Activated naive CD8-positive, alpha-beta T cell treated with anti-CD3 and anti-CD28 coated beads for 36 hours (primary cell): Measurements from ENCODE around the gene ADAMTS15. TPM values are rescaled to one million over a fixed set of nuclear protein-coding genes. Genes with fewer than 3 reads are reported as not detected.

Experiments
- DNase-seq: peaks from one replicate; pipeline ENCODE4 v3.0.0; 2021
- H3K27ac Mint-ChIP-seq: one replicate; pipeline ENCODE4 v1.8.0; 2022; ENCODE audit warnings: mild to moderate bottlenecking, moderate library complexity, mixed read lengths
- H3K27me3 Mint-ChIP-seq: one replicate; pipeline ENCODE4 v1.8.0; 2022; ENCODE audit warnings: mild to moderate bottlenecking, mixed read lengths
- H3K36me3 Mint-ChIP-seq: one replicate; pipeline ENCODE4 v1.8.0; 2021; ENCODE audit warnings: mild to moderate bottlenecking, mixed read lengths
- H3K4me1 Mint-ChIP-seq: one replicate; pipeline ENCODE4 v1.8.0; 2021; ENCODE audit warnings: mixed read lengths
- H3K4me3 Mint-ChIP-seq: one replicate; pipeline ENCODE4 v1.8.0; 2022; ENCODE audit warnings: mild to moderate bottlenecking, moderate library complexity, mixed read lengths
- H3K9me3 Mint-ChIP-seq: one replicate; pipeline ENCODE4 v1.8.0; 2022; ENCODE audit warnings: mixed read lengths
- total RNA-seq, 2 experiments: library from RNA; stranded (reverse); gene quantifications; one replicate each; pipeline ENCODE4 v1.2.3, GENCODE V29; 2021

The ADAMTS15 gene
- total RNA-seq, 2 experiments from 2014 or later = not detected

- H3K4me3 Mint-ChIP-seq = no peak overlapping the region
- H3K27ac Mint-ChIP-seq = no peak overlapping the region
- H3K27me3 Mint-ChIP-seq = no peaks in the 10 kb centered on the region
- H3K4me1 Mint-ChIP-seq = no peaks in the 10 kb centered on the region
- no peak for DNase-seq
- no peaks in the 10 kb centered on the region for H3K9me3 Mint-ChIP-seq
- H3K36me3 Mint-ChIP-seq = no peaks in the 10 kb centered on the region
These were observed 24.8 kb downstream of the ADAMTS15 start for GRCh38 chr11:130473056-130473794.

DNA sequence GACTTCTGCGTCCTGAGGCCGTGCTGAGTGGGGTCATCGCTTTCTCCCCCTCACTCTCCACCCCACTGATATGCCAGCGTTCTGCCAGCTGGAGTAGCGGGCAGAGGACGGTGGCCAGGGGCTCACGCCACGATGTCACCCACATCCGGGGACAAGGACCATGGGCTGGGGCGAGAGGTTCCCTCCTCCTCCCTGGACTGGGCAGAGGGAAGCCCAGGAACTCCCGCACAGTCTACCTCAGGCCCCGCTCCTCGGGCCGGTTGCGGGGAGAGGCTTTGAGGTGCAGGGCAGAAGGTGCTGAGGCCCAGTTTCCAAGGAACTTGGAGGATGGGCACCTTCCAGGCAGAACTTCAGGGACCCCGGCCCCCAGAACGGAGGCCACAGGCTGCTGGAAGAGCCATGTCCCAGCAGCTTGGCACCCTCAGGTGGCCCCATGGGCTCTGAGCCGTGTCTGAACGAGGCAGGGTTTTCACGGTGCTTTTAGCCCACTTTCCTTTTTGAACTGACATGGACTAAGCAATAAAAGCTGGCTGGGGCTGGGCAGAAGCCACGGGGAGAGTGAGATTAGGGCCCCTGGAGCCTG, 25.4 kb downstream of the ADAMTS15 start:
- Mint-ChIP-seq H3K27me3 (no peaks in the 10 kb centered on the region), H3K9me3 (no peaks in the 10 kb centered on the region), H3K4me3 (no peak overlapping the region), H3K36me3 (no peaks in the 10 kb centered on the region), H3K27ac (no peak overlapping the region), H3K4me1 (no peaks in the 10 kb centered on the region)
- DNase-seq = no peak

GRCh38 chr11:130474637-130475400, 26.4 kb downstream of the ADAMTS15 start:
- Mint-ChIP-seq H3K4me1 (no peaks in the 10 kb centered on the region), H3K27me3 (no peaks in the 10 kb centered on the region), H3K27ac (no peak overlapping the region), H3K36me3 (no peaks in the 10 kb centered on the region), H3K4me3 (no peak overlapping the region), H3K9me3 (no peaks in the 10 kb centered on the region)
- no peak for DNase-seq

DNA sequence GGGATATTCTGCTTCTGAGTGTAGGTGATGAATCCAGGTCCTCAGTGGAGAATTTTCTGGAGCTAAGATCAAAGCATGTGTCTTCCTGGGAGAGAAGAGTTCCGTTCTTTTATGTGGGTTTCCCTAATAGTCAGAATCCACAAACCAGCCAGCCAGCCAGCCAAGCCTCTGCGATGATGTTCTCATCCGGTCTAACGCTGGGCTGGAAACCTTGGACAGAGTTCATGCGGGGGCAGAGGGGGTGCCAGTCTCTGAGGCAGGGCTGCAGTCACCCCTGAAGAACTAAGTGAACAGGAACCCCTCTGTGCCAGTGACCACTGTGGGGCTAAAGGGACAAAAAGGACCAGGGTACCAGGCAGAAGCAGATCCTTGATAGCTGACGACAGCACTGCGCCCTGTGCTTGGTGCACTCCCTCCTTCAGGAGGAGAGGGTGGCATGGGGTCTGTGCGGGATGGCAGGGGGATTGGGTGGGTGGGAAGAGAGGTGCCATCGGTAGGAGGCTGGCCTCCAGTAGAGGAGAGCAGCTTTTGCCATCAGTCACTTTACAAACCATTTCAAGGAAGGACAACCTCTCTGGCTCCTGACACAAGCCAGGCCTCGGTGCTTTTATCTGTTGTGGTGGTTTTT, 27.1 kb downstream of the ADAMTS15 start:
- DNase-seq = no peak
- no peak overlapping the region for H3K4me3 Mint-ChIP-seq
- H3K9me3 Mint-ChIP-seq = no peaks in the 10 kb centered on the region
- no peaks in the 10 kb centered on the region for H3K4me1 Mint-ChIP-seq
- no peaks in the 10 kb centered on the region for H3K27me3 Mint-ChIP-seq
- no peak overlapping the region for H3K27ac Mint-ChIP-seq
- no peaks in the 10 kb centered on the region for H3K36me3 Mint-ChIP-seq

DNA sequence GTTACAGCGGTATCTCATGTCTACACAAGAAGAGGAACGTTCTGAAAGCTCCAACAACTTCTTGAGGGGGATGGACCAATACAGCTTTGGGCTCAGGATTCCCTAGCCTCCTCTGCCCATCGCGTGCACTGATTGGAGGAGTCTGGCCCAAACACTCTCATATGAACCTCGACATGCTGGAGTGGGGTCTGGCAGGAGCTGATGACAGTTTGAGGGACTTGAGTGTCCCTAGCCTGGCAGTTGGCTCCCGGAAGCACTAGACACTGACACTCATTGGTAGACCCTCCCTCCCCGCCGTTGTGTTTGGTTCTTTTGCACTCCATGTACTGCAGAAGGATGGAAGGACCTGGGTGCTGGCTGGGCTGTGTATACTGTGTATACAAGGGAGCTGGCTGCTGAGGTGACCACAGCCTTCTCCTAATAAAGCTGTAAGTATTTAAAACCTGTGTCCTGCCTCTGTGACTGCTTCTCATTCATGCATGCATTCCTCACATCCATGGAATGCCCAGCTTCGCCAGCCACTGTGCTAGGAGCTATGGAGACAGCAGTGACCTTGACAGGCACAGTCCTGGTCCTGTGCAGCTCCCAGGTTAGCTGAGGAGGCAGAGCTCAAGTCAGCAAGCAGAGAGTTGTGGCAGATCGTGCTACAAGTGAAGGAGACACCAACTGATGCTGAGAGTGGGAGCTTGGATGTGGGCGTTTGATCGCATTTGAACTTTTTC, 27.9 kb downstream of the ADAMTS15 start:
- no peaks in the 10 kb centered on the region for H3K36me3 Mint-ChIP-seq
- no peak overlapping the region for H3K4me3 Mint-ChIP-seq
- no peak overlapping the region for H3K27ac Mint-ChIP-seq
- no peak for DNase-seq
- no peaks in the 10 kb centered on the region for H3K4me1 Mint-ChIP-seq
- H3K9me3 Mint-ChIP-seq = no peaks in the 10 kb centered on the region
- H3K27me3 Mint-ChIP-seq = no peaks in the 10 kb centered on the region

- Mint-ChIP-seq H3K27ac (peak overlapping the region; percentile 18), H3K36me3 (no peaks in the 10 kb centered on the region), H3K27me3 (no peaks in the 10 kb centered on the region), H3K4me3 (no peak overlapping the region), H3K9me3 (no peaks in the 10 kb centered on the region), H3K4me1 (no peaks in the 10 kb centered on the region)
- DNase-seq = no peak
These were observed 28.6 kb downstream of the ADAMTS15 start for GRCh38 chr11:130476922-130477491.

- no peaks in the 10 kb centered on the region for H3K9me3 Mint-ChIP-seq
- no peak overlapping the region for H3K4me3 Mint-ChIP-seq
- DNase-seq = no peak
- no peaks in the 10 kb centered on the region for H3K4me1 Mint-ChIP-seq
- no peaks in the 10 kb centered on the region for H3K27me3 Mint-ChIP-seq
- H3K27ac Mint-ChIP-seq = peak overlapping the region; percentile 18
- H3K36me3 Mint-ChIP-seq = no peaks in the 10 kb centered on the region
These were observed 29.2 kb downstream of the ADAMTS15 start for GRCh38 chr11:130477586-130478203.

DNA sequence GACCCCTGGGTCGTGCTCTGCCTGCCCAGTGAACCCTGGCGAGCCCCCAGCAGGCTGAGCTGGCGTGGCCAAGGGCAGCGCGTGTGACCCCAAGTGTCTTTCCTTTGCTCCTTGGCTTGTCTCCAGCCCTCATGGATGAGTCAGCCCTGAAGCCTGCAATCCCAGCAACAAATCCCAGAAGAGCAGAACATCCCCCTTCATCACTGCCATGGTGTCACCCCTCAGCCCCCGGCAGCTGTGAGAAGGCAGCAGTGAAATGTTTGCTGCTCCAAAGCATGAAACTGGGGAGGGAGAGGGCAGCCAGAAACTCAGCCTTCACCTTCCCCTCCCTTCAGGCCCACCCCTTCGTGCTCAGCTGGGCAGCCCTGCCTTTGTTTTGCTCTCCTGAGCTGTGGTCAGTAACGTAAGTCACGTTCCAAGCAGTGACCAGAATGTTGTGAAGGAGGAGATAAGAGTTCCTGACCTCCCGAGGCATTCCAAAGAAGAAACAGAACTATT, 29.8 kb downstream of the ADAMTS15 start:
- Mint-ChIP-seq H3K9me3 (no peaks in the 10 kb centered on the region), H3K27me3 (no peaks in the 10 kb centered on the region), H3K27ac (no peak overlapping the region), H3K4me3 (no peak overlapping the region), H3K4me1 (no peaks in the 10 kb centered on the region), H3K36me3 (no peaks in the 10 kb centered on the region)
- no peak for DNase-seq

GRCh38 chr11:130478881-130479280, 30.4 kb downstream of the ADAMTS15 start:
- no peak overlapping the region for H3K4me3 Mint-ChIP-seq
- no peak for DNase-seq
- H3K4me1 Mint-ChIP-seq = no peaks in the 10 kb centered on the region
- no peaks in the 10 kb centered on the region for H3K36me3 Mint-ChIP-seq
- no peaks in the 10 kb centered on the region for H3K27me3 Mint-ChIP-seq
- H3K27ac Mint-ChIP-seq = no peak overlapping the region
- no peaks in the 10 kb centered on the region for H3K9me3 Mint-ChIP-seq

- no peak for DNase-seq
- H3K9me3 Mint-ChIP-seq = no peaks in the 10 kb centered on the region
- no peak overlapping the region for H3K4me3 Mint-ChIP-seq
- no peaks in the 10 kb centered on the region for H3K27me3 Mint-ChIP-seq
- H3K4me1 Mint-ChIP-seq = no peaks in the 10 kb centered on the region
- H3K36me3 Mint-ChIP-seq = no peaks in the 10 kb centered on the region
- no peak overlapping the region for H3K27ac Mint-ChIP-seq
These were observed 31.7 kb downstream of the ADAMTS15 start for GRCh38 chr11:130480186-130480585.

DNA sequence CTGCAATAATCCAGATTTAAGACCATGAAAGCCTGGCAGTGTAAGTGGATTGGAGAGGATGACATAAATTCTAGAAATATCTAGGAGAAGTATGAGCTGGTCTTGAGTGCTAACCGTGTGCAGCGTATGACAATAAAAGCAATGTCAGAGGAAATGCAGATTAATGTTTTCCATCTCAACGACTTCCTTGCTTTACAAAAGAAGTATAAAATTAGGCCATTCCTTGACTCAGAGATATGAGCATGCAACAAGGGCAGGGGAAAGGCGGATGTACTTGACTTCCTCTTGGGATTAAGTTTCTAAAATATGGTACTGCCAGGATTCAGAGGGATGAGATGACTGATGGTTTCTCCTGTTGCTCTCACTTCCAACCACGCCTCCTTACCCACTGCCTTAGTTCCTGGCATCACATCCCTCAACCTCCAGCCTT, 32.3 kb downstream of the ADAMTS15 start:
- Mint-ChIP-seq H3K36me3 (no peaks in the 10 kb centered on the region), H3K27ac (no peak overlapping the region), H3K9me3 (no peaks in the 10 kb centered on the region), H3K4me3 (no peak overlapping the region), H3K4me1 (no peaks in the 10 kb centered on the region), H3K27me3 (no peaks in the 10 kb centered on the region)
- no peak for DNase-seq

DNA sequence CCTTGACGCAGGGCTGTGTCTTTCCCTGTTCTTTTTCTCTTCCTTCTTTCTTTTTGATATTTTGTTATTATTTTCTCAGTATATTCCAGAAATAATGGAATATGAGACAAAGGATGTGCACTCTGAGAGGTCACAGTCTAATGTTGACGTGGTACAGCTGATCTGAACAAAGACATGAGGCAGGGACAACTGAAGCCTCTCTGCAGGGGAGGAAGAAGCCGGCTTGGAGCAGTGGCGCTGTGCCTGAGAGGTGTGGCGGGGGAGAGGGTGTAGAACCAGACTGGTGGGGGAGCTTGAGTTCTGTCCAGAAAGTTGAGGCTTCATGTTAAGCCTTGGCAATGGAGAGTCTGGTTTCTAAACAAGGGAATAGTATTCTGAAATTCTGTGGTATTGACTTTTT, 34.7 kb downstream of the ADAMTS15 start:
- H3K9me3 Mint-ChIP-seq = no peaks in the 10 kb centered on the region
- H3K4me1 Mint-ChIP-seq = no peaks in the 10 kb centered on the region
- no peak overlapping the region for H3K27ac Mint-ChIP-seq
- DNase-seq = no peak
- H3K27me3 Mint-ChIP-seq = no peaks in the 10 kb centered on the region
- no peak overlapping the region for H3K4me3 Mint-ChIP-seq
- no peaks in the 10 kb centered on the region for H3K36me3 Mint-ChIP-seq

DNA sequence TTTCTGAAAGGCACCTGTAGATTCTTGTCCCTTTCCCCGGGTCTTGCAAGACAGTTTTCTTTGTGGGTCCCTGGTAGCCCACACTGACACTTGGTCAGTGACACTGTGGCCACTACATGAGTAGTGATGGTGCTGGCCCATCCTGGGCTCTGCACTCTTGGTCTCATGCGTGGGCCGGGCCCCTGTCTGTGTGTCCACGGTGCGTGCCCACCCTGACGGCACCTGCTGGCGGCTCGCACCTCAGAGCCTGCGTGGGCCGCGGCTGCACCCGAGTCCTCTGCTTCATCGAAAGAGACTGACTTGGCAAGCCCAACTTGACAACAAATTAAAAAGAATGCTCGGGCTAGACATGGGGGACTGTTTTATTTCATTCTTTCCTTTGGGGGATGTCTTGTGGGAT, 37.5 kb downstream of the ADAMTS15 start:
- Mint-ChIP-seq H3K36me3 (no peaks in the 10 kb centered on the region), H3K9me3 (no peaks in the 10 kb centered on the region), H3K27me3 (no peaks in the 10 kb centered on the region), H3K4me1 (no peaks in the 10 kb centered on the region), H3K27ac (no peak overlapping the region), H3K4me3 (no peak overlapping the region)
- DNase-seq = no peak

DNA sequence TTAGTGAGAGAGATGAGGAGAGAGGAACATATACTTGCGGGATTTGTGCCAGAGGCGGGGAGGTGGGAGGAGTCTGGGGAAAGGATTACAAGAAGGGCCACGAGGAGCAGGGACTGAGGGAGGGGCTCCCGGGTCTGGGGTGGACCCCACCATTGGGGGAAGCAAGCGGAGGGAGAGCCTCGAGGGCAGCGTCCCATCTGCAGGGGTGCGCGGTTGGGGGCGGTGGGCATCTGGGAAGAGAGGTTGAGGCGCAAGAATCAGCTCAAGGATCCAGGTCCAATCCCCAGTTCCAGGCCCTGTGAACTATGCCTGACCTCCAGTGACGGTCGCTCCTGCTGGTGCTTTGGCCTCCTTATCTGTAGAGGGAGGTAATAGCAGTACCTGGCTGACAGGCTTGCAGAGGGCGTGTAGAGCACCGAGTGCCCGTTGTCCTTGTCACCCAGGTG, 38.0 kb downstream of the ADAMTS15 start:
- no peak overlapping the region for H3K27ac Mint-ChIP-seq
- no peak overlapping the region for H3K4me3 Mint-ChIP-seq

More for the DNA sequence above, 38.0 kb downstream of the ADAMTS15 start:
- Mint-ChIP-seq H3K36me3 (no peaks in the 10 kb centered on the region), H3K27me3 (no peaks in the 10 kb centered on the region), H3K9me3 (no peaks in the 10 kb centered on the region), H3K4me1 (no peaks in the 10 kb centered on the region)
- DNase-seq = no peak
